HG03342 (cell line): Measurements from ENCODE around the gene ASIC1.

Experiments
- ATAC-seq: cut with Tn5 transposase; IDR thresholded peaks from one replicate; pipeline ENCODE4 v1.9.1; 2021; ENCODE audit warnings: mild to moderate bottlenecking, moderate library complexity; ENCODE audit not compliant: unreplicated experiment

The ASIC1 gene

DNA sequence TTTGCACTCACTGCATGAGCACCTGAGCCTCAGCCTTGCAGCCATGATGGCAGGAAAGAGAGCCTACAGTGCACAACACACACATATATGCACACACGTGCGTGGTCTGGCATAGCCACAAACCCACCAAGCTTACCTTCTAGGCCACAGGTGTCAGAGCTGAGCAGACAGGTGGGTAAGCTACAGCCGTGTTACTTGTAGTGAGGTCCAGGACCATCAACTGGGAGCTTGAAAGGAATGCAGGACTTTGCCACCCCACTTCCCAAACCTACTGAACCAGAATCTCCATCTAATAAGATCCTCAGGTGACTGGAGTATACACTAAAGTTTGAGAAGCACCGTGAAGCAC lies 2.7 kb downstream of the ASIC1 start:
- ATAC-seq, result no peak

DNA sequence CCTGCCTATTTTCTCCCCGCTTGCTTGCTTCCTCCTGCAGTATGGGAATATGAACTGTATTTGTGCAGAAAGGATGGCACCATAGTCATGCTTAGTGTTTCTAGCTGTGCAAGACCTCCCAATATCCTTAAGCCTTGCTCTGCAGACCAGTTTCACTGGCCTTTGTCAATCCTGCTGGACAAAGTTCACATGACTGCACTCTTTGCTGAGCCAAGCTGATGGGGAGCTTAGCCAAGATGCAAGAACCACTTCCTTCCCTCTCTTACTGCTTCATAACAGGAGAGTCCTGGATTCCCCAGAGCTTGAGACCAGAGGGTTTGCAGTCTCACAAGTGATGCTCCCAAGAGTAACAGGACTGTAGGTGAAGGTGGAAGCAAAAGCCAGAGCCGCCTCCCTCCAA lies 3.8 kb downstream of the ASIC1 start:
- no peak for ATAC-seq

DNA sequence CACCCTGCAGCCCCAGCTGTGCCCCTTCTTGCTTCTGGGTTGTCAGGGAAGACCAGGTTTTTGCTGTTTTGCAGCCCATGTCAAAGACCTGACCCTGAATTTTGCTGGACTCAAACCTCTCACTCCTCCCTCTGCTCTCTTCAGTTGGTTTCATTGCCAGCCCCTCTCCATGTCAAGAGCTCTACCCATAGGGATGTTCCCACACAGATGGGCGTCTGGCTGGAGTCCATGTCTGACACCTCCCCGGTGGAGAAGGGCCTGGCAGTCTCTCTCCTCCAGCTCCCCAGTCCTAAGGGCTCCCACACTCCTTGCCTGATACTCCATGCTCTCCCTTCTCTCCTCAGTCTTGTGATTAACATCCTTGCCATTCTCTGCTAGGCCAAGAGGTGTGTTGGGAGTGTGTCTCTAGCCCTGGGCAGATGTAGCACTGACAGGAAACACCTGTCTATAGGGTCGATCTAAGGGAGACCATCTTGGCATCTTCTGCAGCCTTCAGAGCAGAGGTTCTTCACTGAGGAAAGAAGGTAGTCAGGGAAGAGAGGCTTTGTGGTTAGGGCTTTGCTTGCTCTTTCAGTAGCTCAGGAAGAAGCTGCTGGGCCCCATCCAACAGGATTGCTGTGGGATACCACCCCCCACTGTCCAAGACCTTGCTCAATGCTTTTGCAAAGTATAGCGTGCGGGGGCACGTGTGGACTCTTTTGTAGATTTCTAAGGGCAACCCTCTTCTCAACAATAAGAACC lies 4.7 kb downstream of the ASIC1 start:
- no peak for ATAC-seq

DNA sequence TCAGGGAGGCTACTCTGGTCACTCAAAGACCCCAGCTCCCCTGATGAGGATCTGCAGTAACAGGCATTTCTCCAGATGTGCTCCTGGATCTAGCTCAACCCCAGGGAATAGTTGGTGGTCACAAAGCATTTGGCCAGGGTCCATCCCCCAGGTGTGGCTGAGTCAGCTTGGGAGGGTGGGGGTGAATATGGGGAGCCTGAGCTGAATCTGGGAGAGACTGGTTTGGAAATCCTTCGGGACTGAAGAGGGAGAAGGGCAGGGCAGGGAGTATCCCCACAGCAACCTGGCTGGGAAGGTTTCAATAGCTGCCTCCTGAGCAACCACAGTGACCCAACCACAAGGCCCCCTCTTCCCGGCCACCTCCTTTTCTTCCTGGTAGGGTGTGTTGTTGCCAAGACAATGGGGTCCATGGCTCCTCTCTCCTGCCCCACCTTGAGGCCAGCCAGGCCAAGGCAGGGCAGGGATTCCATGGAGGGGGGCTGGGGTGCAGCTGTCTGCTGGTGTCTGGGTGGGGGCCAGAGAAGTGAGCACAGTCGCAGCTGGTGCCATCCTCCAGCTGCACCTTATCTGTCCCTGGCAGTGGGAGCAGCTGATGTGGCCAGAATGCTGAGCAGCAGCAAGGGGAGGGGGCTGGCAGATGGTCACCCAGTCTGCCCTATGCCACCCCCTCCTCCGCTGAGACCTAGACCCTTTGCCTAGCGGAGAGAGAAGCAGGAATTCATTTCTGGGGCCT lies 5.5 kb downstream of the ASIC1 start:
- ATAC-seq, result no peak

DNA sequence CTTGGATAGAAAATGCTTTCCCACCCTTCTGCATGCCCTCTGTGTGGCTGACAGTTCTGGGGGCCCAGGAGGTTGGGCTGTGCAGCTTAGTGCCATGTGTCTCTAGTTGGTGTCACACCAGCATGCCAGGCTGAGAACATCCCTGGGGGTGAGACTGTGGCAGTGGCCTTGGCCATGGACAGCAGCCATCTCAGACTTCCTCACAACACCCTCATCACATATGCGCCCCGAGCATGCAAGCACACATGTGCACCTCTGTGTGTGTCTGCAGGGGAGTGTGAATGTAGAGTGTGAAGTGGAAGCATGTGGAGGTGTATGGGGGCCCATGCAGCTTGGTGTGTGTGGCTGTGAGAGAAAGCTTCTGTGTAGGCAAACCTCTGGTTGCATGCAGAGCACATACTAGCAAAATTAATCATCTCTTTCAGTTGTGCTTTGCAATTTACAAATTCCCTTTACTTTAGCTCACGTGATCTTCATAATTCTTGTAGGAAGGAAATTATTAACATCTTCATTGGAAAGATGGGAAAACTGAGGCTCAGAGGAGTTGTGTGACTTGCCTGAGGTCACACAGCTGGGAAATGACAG lies 8.4 kb downstream of the ASIC1 start:
- ATAC-seq, result no peak

DNA sequence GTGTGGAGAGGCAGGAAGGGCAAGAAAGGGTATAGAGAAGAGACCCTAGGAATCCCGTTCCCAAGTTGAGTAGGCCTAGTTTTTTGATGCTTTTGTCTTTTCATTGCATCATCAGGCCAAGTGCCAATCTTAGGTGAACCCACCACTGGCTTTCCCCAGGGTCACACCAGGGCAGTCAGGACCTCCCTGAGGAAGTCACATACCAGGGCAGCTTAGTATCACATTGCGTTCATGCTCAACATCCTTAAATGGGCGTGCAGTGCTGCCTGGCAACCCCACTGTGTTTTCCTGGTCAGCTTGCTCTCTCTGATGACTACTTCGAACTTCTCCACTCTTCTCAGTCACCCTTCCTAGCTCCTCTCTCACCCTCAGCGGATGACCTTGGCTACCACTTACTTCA lies 9.0 kb downstream of the ASIC1 start:
- ATAC-seq, result no peak

DNA sequence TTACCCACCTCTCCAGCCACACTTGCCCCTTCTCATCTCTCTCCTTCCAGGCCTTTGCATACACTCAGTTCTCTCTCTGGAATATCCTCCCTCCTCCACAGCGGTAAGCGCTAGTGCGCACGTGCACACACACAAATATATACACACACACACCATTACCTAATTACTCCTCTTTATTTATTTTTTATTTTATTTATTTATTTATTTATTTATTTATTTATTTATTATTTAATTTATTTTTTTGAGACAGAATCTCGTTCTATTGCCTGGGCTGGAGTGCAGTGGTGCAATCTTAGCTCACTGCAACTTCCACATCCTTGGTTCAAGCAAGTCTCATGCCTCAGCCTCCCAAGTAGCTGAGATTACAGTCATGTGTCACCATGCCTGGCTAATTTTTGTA lies 11.7 kb downstream of the ASIC1 start:
- ATAC-seq, result no peak

DNA sequence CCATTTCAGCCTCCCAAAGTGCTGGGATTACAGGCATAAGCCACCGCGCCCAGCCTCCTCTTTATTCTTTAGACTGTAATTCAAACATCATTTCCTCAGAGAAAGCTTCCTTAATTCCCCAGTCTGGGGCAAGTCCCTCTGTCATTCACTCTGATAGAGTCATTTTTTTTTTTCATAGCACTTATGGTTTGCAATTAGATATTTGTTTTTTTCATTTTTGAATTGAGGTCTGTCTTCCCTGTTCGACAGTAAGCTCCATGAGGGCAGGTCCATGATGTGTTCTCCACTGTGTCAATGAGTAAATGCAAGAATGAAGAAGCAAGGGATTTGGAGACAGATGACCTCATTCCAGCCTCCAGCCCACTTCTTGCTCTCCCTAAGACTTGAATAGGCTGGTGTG lies 12.1 kb downstream of the ASIC1 start:
- no peak for ATAC-seq

DNA sequence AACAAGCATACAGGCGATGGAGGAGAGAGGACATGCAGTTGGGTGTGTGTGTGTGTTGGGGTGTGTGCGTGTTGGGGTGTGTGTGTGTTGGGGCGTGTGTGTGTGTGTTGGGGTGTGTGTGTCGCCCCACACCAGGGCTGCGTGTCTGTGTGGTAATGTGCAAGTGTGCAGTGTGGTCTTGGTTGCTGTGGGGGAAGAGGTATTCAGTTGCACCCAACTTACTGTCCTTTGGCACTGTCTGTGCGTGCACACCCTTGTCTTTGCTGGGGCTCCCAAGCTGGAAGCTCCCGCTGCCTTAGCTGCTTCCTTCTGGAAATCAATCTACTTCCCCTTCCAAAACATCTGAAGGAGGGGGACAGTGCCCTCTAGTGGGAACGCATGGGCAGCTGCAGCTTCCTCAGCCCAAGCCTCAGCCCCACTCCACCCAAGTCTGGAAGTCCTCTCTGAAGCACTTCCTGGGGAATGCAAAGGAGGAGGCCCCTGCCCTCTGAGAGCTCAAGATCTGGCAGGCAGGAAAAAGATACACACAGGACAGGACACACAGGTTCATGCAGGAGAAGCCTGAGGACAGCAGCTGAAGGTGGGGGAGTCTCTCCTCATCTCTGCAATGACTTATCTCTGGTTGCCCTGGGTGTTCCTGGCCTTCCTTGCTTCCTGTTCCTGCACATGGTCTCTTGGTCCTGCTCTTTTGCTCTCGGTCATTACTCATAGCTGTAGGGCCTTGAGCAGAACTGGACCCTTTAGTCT lies 13.1 kb downstream of the ASIC1 start:
- no peak for ATAC-seq

DNA sequence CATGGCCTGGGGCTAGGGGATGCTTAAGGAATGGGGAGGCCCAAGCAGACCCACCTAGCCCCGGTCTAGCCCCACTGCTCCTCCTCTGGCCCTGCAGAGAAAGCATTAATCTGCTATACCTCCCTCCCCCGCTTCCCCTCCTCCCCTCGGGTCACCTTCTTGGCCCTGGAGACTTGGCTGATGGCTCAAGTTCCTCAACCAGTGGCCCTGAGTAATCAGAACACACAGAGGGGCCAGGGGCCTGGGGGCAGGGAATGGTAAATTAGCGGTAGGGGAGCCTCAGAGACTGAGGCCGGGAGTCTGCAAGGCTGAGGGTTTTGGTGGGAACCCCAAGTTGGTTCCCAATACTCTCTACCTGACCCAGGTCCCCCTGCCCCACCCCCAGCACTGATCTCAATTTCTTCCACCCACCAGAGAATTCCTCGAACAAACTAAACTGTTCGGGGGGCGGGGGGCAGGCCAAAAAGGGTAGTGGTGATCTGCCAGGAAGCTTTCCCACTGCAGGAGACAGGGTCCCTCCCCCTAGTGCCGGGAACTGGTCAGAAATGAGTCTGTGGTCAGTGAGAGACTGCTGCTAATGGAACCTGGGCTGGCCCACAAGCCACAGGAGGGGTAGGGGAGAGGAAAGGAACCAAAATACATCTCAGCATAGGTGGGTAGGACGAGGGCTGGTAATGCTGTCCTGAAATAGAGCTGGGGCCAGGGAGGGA lies 15.0 kb downstream of the ASIC1 start:
- ATAC-seq, result no peak

DNA sequence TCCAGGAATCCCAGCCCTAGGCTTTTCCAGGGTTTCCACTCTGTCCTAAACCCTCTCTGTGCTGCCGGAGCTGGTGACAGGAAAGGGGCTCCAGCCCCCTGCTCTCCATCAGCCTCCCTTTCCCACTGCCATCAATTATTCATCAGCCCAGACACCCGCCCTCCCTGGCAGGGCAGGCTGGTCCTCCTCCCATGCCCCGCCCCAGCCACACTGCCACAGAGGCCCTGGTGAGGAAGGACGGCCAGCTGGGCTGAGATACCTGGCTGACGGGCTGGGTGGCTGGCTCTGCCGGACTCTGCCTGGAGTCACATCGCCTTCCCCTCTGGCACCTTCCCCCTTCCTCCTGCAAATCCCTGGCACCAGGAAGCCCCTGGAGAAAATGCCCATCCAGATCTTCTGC lies 15.8 kb downstream of the ASIC1 start:
- ATAC-seq, result no peak

DNA sequence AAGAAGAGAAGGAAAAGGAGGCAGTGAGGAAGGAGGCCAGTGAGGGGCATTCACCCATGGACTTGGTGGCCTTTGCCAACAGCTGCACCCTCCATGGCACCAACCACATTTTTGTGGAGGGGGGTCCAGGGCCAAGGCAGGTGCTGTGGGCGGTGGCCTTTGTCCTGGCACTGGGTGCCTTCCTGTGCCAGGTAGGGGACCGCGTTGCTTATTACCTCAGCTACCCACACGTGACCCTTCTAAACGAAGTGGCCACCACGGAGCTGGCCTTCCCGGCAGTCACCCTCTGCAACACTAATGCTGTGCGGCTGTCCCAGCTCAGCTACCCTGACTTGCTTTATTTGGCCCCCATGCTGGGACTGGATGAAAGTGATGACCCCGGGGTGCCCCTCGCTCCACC lies 16.3 kb downstream of the ASIC1 start:
- ATAC-seq, result no peak

DNA sequence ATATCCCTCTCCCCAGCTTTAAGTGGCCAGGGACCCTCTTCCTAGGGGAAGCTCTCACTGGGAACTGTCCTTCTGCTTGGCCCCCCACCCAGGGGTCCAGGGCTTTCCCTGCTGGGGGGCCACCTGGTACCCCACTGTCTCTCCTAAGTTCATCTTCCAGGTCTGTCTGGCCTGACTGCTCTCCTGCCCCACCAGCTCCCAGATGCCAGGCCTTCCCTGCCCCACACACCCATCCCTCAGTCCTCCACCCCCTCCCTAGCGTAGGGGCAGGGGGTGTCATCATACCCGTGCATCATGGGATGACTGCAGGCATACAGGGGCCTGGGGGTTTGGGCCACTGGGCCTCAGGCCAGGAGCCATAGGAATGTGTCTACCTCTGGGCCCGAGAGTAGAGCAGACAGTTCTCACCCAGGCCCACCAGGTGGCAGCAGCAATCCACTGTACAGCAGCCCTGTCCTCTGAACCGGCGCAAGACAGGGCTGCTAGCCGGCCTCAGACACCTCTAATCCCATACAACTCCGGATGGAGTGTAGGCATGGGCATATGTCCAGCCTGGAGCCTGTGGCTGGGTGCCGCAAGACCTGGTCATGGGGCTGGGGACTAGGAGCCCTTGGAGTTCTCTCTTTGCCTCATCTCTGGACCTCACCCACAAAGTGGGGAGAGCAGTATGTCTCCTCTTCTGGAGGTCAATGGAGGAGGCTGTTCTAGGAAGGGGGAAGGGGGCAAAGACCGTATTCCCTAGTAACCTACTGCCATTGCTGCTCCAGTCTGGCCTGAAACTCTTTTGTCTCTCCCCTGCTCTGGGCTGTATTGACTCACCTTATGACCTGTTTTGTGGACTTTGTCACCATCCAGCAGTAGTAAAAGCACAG lies 17.8 kb downstream of the ASIC1 start:
- peak; percentile 86 for ATAC-seq

DNA sequence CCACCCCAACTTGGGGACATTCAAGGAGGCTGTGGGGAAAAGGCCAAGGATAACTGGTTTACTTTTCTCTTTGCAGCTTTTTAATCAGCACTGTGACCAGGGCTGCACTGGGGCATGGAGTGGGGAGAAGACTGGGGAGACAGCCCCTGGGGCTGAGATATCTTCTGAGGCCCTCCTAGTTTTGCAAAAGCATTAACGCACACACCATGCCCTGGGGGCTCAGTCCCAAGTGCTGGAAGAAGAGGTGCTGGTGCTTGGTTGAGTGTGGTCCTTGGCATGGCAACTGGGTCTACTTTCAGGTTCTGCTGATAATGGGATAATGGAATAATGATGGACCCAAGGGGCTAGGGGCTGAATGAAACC lies 18.4 kb downstream of the ASIC1 start:
- ATAC-seq, result no peak

DNA sequence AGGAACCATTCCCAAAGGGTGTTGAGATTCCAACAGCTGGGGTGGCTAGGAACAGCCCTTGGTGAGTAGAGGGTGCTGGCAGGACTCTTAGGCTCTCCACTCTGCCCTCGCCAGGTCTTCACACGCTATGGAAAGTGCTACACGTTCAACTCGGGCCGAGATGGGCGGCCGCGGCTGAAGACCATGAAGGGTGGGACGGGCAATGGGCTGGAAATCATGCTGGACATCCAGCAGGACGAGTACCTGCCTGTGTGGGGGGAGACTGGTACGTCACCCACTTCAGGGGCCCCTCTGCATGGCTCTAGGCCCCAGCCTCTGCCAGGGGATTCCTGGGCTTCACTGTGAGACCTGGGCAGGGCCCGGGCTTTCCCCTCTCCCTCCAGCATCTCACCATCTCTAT lies 19.7 kb downstream of the ASIC1 start:
- ATAC-seq, result no peak

DNA sequence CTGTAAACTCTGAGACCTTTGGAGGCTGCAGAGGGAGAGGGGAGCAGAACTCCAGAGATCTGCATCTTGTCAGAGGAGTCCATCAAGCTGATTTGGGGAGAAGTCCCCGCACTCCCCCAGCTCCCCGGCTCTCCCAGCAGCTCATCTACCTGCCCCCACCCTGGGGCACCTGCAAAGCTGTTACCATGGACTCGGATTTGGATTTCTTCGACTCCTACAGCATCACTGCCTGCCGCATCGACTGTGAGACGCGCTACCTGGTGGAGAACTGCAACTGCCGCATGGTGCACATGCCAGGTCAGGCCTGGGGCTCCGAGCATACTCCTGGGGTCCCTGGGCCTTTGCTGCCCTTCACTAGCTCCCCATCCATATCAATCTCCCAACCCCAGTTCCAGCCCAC lies 20.9 kb downstream of the ASIC1 start:
- ATAC-seq, result no peak

DNA sequence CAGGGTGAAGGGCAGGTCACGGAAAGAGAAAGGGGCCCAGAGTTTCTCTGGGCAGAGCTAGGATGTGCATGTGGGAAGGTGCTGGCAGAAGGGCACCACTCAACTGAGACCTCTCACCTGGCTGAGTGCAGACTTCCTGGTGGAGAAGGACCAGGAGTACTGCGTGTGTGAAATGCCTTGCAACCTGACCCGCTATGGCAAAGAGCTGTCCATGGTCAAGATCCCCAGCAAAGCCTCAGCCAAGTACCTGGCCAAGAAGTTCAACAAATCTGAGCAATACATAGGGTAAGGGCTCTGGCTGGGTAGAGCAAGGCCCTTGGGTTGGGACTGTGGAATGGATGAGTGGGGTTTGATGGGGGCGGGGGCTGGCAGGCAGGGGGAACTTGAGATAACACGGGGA lies 22.4 kb downstream of the ASIC1 start:
- no peak for ATAC-seq

DNA sequence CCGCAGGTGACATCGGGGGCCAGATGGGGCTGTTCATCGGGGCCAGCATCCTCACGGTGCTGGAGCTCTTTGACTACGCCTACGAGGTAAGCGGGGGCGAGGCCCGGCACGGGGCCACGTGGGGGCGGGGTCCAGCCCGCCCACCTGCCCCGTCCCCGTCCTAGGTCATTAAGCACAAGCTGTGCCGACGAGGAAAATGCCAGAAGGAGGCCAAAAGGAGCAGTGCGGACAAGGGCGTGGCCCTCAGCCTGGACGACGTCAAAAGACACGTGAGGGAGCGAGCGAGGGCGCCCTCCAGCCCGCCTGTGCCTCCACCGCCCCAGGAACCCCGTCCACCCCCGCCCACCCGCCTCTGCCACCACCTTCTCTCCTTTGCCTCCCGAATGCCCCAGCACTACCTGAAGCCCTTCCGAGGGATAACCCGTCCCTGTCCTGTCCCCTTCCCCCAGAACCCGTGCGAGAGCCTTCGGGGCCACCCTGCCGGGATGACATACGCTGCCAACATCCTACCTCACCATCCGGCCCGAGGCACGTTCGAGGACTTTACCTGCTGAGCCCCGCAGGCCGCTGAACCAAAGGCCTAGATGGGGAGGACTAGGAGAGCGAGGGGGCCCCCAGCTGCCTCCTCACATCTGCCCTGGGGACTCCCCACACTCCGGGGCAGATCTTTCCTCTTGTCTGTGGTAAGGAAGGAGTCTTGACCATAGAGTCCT lies 23.9 kb downstream of the ASIC1 start:
- no peak for ATAC-seq

DNA sequence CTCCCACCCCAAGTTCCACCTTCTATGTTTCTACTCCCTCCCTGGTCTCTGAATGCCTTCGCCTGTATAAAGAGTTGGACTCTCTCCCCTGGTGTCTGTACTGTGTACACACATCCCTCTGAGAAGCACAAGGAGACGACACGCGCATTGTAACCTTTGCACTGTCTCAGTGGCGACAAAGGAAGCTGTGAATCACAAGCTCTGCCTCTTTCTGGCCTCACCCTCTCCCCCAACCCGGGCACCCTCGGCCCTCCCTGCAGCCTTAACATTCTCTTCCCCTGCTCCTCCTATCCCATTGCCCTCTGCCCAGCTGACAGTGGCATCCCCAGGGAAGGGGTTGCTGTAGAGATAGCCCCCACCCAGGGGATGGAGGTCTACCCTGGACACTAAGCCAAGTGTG lies 25.2 kb downstream of the ASIC1 start:
- no peak for ATAC-seq

DNA sequence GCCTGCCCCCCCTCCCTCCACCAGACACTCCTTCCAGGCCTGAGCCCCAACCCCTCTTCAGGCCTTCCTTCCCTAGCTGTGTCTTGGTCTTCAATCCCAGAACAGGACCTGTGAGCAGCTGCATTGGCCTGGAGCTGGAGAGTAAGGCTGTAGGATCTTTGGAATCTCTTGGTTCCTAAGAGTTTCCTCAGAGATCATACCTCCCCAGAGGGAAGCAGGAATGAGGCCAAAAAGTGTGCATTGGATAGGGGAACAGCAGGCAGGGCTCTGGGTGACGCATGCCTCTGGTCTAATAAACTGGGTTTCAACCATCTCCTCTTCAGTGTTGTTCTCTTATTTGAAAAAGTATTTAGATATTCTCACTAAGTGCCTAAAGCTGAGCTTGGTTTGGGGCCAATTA lies 25.9 kb downstream of the ASIC1 start:
- ATAC-seq, result no peak
